GM12875 (cell line): ENCODE results near the gene NELL2.
"Not testable (repeated sequence)": the region's sequence is repeated elsewhere in the genome, so short reads cannot be mapped to it uniquely, and the experiment has no call there.

ENCODE experiments used
- H3K4me3 ChIP-seq: one replicate; pipeline ENCODE4 v1.5.1; 2011; ENCODE audit warnings: low read depth, low read length, control low read depth
- TF ChIP-seq, protein P1 (sequence below): IDR thresholded peaks from 2 replicates; pipeline ENCODE4 v1.5.1; 2011; ENCODE audit warnings: low read depth, mild to moderate bottlenecking, control low read depth, inconsistent platforms, low read length, moderate library complexity, borderline replicate concordance; ENCODE audit not compliant: insufficient read depth

Gene NELL2

DNA sequence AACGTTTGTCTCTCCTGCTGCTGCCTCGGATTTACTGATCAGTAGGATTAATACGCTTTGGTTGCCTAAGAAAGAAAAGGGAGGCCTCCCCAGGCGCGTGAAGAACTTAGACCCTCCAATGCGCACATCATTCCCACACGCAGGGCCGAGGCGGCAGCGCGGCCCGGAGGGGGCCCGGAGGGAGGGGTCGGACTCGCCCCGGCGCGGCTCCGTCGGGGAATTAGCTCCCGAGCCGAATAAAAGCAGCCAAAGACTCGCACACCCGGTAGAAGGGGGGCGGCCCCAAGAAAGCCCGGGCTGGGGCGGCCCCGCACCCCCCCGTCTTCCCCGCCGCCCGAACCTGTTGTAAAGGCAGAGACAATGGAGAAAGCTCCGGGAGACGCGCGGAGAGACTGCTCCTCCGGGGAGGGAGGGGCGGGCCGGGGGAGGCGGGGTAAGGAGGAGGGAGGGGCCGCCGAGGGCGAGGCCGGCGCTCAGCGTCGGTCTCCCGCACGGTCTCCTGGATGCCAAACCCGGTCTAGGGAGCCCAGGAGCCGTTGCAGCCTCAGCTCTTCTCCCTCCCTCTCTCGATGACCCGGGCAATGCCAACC lies at the start of gene NELL2:
Gene NELL2 (minus strand): TSS at position 362 of the 590 bp plus-strand sequence. CDS start 446 bp downstream, outside the sequence.
- TF ChIP-seq, protein P1, sequence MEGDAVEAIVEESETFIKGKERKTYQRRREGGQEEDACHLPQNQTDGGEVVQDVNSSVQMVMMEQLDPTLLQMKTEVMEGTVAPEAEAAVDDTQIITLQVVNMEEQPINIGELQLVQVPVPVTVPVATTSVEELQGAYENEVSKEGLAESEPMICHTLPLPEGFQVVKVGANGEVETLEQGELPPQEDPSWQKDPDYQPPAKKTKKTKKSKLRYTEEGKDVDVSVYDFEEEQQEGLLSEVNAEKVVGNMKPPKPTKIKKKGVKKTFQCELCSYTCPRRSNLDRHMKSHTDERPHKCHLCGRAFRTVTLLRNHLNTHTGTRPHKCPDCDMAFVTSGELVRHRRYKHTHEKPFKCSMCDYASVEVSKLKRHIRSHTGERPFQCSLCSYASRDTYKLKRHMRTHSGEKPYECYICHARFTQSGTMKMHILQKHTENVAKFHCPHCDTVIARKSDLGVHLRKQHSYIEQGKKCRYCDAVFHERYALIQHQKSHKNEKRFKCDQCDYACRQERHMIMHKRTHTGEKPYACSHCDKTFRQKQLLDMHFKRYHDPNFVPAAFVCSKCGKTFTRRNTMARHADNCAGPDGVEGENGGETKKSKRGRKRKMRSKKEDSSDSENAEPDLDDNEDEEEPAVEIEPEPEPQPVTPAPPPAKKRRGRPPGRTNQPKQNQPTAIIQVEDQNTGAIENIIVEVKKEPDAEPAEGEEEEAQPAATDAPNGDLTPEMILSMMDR = no peak
- peak within 1 kb of the TSS; percentile 42 for H3K4me3 ChIP-seq

DNA sequence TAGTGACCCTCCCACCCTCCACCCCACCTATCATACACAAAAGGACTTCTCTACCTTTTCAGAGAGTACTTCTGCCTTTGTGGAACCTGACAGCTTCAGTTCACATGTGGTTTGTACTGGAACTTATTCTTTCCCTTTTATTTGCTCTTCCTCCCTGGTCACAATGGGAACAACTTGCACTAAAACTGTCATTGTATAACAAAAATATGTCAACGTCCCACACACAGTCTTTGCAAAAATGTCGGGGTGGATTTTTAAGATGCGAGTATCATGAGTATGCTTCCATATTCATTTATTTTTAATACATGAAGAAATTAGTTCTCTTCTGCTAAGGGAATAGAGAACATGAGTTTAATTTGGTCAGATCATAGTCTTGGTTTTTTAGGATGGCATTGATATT lies 45.6 kb upstream of the NELL2 start:
- H3K4me3 ChIP-seq = no peak overlapping the region
- TF ChIP-seq, protein P1 = no peak

- no peak overlapping the region for H3K4me3 ChIP-seq
- TF ChIP-seq, protein P1 = no peak
Measured at GRCh38 chr12:44917141-44917540, 41.0 kb upstream of the NELL2 start.

- H3K4me3 ChIP-seq = no peak overlapping the region
- TF ChIP-seq, protein P1 = no peak
Measured at GRCh38 chr12:44915958-44916357, 39.8 kb upstream of the NELL2 start.

DNA sequence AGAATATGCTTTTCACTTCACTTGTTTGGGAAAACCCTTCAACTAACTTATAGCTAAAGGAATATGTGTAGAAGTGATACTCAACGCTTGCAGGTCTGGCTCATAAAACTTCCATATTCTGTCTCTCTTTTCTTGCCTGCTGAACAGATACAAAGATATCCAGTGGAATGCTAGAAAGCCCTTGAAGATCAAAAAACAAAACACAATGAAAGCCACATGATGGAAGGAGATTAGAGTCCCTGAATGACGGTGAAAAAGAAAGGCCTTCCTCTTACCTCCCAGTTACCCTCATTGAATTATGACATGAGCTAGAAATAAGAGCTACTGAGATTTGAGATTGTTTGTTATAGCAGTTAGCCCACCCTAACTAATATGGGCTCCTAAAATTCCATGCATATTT lies 28.2 kb upstream of the NELL2 start:
- TF ChIP-seq, protein P1 = no peak
- no peak overlapping the region for H3K4me3 ChIP-seq

DNA sequence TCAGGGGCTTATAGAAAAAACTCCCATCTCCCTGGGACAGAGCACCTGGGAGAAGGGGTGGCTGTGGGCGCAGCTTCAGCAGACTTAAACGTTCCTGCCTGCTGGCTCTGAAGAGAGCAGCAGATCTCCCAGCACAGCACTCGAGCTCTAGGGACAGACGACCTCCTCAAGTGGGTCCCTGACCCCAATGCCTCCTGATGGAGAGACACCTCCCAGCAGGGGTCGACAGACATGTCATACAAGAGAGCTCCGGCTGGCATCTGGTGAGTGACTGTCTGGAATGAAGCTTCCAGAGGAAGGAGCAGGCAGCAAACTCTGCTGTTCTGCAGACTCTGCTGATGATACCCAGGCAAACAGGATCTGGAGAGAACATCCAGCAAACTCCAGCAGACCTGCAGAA lies 22.0 kb upstream of the NELL2 start:
- H3K4me3 ChIP-seq = not testable (repeated sequence)

DNA sequence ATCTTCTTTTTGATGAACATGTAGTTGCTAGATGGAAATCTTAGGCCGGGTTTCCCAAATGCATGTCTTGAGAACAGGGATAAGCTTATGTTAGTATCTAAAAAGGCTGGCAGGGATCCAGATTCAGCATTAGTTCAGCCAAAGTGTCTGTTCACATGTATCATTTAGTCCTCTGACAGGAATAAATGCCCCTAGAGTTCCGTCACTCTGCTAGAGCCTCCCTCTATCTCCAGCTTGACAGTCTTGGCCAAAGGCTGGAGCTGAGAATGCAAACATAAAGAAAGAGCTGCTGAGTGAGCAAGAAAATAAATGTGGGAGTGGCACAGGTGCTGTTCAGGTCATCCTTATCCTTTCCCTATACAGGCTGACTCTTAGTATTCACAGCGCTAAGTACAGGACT lies 13.8 kb upstream of the NELL2 start:
- TF ChIP-seq, protein P1 = no peak
- no peak overlapping the region for H3K4me3 ChIP-seq

GRCh38 chr12:44889162-44889561 lies 13.0 kb upstream of the NELL2 start:
- H3K4me3 ChIP-seq = no peak overlapping the region
- TF ChIP-seq, protein P1 = no peak
